T-cell (primary cell): ENCODE results near the gene ROR2. TPM values are rescaled to one million over a fixed set of nuclear protein-coding genes. Genes with fewer than 3 reads are reported as not detected.

ENCODE experiments used
- ATAC-seq, 4 experiments: fragments of 200-7000 bp in 3 of 4; fragments of 150-1000 bp in 1 of 4; cut with Tn5 transposase; replicated peaks in 1 of 4; 1 replicate in 3 of 4; 2 replicates in 1 of 4; pipeline ENCODE4 v1.10.0; 2021; ENCODE audit warnings: moderate library complexity in 3 of 4, mild to moderate bottlenecking in 2 of 4, moderate number of reproducible peaks in 1 of 4
- CTCF ChIA-PET, 2 donors: fragments of 300-600 bp; sonication (Branson Sonifier 250); formaldehyde crosslinking; loops; one replicate each; lab custom pipeline; 2022; ENCODE audit warnings: antibody characterized with exemption in 2 of 2; lab: Charles Lee
- POLR2A ChIA-PET, 2 donors: fragments of 300-600 bp; sonication (Branson Sonifier 250); formaldehyde crosslinking; loops; one replicate each; lab custom pipeline; 2022; ENCODE audit warnings: antibody characterized with exemption in 2 of 2; lab: Charles Lee
- DNase-seq, 35 experiments: peaks; one replicate each; pipeline versions ENCODE4 v3.0.0 to v3.0.0-alpha.2; 2013 to 2023
- H3K27ac ChIP-seq: one replicate; pipeline ENCODE4 v1.5.1; 2013; ENCODE audit warnings: low read length
- H3K27me3 ChIP-seq, 2 experiments: replicated peaks in 1 of 2; 1 replicate in 1 of 2; 2 replicates in 1 of 2; pipeline versions ENCODE4 v1.6.1 to v1.7.0; 2013; ENCODE audit warnings: low read length in 1 of 2, mixed read lengths in 1 of 2; ENCODE audit not compliant: control insufficient read depth in 2 of 2, insufficient read depth in 2 of 2; ENCODE audit errors: extremely low read depth in 1 of 2
- H3K36me3 ChIP-seq, 2 donors: 1 replicate in 1 of 2; 2 replicates in 1 of 2; pipeline versions ENCODE4 v1.6.1 to v1.7.0; 2013; ENCODE audit warnings: low read length in 1 of 2; ENCODE audit not compliant: control insufficient read depth in 2 of 2, insufficient read depth in 1 of 2; ENCODE audit errors: extremely low read depth in 1 of 2
- H3K4me1 ChIP-seq, 2 experiments: 1 replicate in 1 of 2; 2 replicates in 1 of 2; pipeline versions ENCODE4 v1.6.1 to v1.7.0; 2013; ENCODE audit warnings: low read length in 2 of 2, mixed read lengths in 1 of 2; ENCODE audit not compliant: insufficient read depth in 2 of 2, control insufficient read depth in 1 of 2; ENCODE audit errors: extremely low read depth in 1 of 2
- H3K4me3 ChIP-seq, 2 donors: 1 replicate in 1 of 2; 2 replicates in 1 of 2; pipeline versions ENCODE4 v1.5.1 to v1.7.0; 2013; ENCODE audit warnings: mild to moderate bottlenecking in 2 of 2, low read length in 1 of 2, moderate library complexity in 1 of 2; ENCODE audit not compliant: control insufficient read depth in 1 of 2; ENCODE audit errors: extremely low read depth in 1 of 2
- H3K9me3 ChIP-seq: 2 replicates; pipeline ENCODE4 v1.7.0; 2013
- H3K27ac Mint-ChIP-seq, 2 donors: one replicate each; pipeline ENCODE4 v1.8.0; 2020 to 2021; ENCODE audit warnings: mild to moderate bottlenecking in 2 of 2, mixed read lengths in 2 of 2
- H3K27me3 Mint-ChIP-seq, 2 donors: one replicate each; pipeline ENCODE4 v1.8.0; 2021 to 2022; ENCODE audit warnings: mixed read lengths in 2 of 2
- H3K36me3 Mint-ChIP-seq: one replicate; pipeline ENCODE4 v1.8.0; 2021; ENCODE audit warnings: mixed read lengths
- H3K4me1 Mint-ChIP-seq, 3 donors: one replicate each; pipeline ENCODE4 v1.8.0; 2020 to 2022; ENCODE audit warnings: mixed read lengths in 3 of 3, mild to moderate bottlenecking in 1 of 3
- H3K4me3 Mint-ChIP-seq, 3 donors: one replicate each; pipeline ENCODE4 v1.8.0; 2020 to 2022; ENCODE audit warnings: mild to moderate bottlenecking in 3 of 3, mixed read lengths in 3 of 3, moderate library complexity in 3 of 3
- H3K9me3 Mint-ChIP-seq, 3 donors: one replicate each; pipeline ENCODE4 v1.8.0; 2020 to 2022; ENCODE audit warnings: mixed read lengths in 3 of 3
- WGBS: methylation state at CpG from one replicate; pipeline ENCODE4 v1.1.5; 2013; ENCODE audit warnings: missing lambda C conversion rate; ENCODE audit not compliant: insufficient coverage; 5-methylcytosine and 5-hydroxymethylcytosine counted together
- total RNA-seq, 35 experiments: library from RNA in 6 of 35; stranded (reverse) in 6 of 35; fragments of 120-200 nt in 1 of 35; gene quantifications; one replicate each; pipeline versions ENCODE4 v1.2.1 to v1.2.4 and lab custom pipeline; 2013 to 2026

Gene ROR2
- total RNA-seq, 5 donors from 2014 or later (not counting 1 experiment from before 2014, with no cell fraction given): 0.07 to 0.28 (median 0.15) TPM; not detected in 1

- Mint-ChIP-seq H3K4me3 (no peak overlapping the region), H3K27ac (no peak overlapping the region), H3K4me1 (peaks cover 9 to 11% (median 10%) of the 10 kb centered on the region in 3 donors), H3K9me3 (no peaks in the 10 kb centered on the region), H3K36me3 (no peaks in the 10 kb centered on the region), H3K27me3 (peaks cover 12 to 23% of the 10 kb centered on the region in 2 donors)
- Histone ChIP-seq H3K4me1 (no peaks in the 10 kb centered on the region), H3K27ac (no peak overlapping the region), H3K36me3 (no peaks in the 10 kb centered on the region), H3K9me3 (no peaks in the 10 kb centered on the region), H3K4me3 (no peak overlapping the region), H3K27me3 (peaks cover 0 to 15% of the 10 kb centered on the region in 2 experiments)
- 87% methylated on average over 3 of the region's 3 CpGs for WGBS
- POLR2A ChIA-PET: no interaction called here
- DNase-seq (no peak), ATAC-seq (no peak)
- CTCF ChIA-PET: no interaction called here
These were observed 413.8 kb downstream of the ROR2 start for GRCh38 chr9:91536211-91536691.

- ChIA-PET CTCF (interaction anchor here in 1 of 2 donors (0.6 kb wide), 1 partner anchor 313 kb away, joined by 4 read pairs; no protein-coding TSS in a partner anchor), POLR2A (no interaction called here)
- H3K4me1 ChIP-seq: no peaks in the 10 kb centered on the region
- H3K27ac Mint-ChIP-seq: no peak overlapping the region
- no peak overlapping the region for H3K27ac ChIP-seq
- no peak for ATAC-seq
- no peaks in the 10 kb centered on the region for H3K4me1 Mint-ChIP-seq
- no peak overlapping the region for H3K4me3 Mint-ChIP-seq
- no peaks in the 10 kb centered on the region for H3K9me3 ChIP-seq
- H3K36me3 ChIP-seq: no peaks in the 10 kb centered on the region
- H3K36me3 Mint-ChIP-seq: no peaks in the 10 kb centered on the region
- no peak overlapping the region for H3K4me3 ChIP-seq
- DNase-seq: no peak
- no peaks in the 10 kb centered on the region for H3K9me3 Mint-ChIP-seq
- peaks cover 12 to 31% of the 10 kb centered on the region in 2 donors for H3K27me3 Mint-ChIP-seq
- H3K27me3 ChIP-seq: peaks cover 0 to 15% of the 10 kb centered on the region in 2 experiments
These were observed 415.7 kb downstream of the ROR2 start for GRCh38 chr9:91534374-91534773.

DNA sequence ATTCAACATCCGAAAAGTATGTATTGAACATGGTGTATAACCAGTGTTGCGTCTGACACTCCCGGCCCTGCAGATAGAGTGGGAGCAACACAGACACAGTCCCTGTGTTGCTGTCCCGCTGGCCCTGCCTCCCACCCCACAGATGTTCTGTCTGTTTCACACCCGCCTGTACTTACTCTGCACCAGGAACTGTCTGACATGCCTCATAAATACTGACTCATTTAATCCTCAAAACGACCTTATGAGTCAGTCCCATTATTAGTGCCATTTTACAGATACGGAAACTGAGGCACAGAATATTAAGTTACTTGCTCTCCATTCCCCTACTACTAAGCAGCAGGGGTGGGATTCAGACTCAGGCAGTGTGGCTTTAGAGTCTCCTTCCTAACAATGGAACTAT, 416.6 kb downstream of the ROR2 start:
- CTCF ChIA-PET: no interaction called here

GRCh38 chr9:91532325-91532724, 417.7 kb downstream of the ROR2 start:
- Mint-ChIP-seq H3K27ac (no peak overlapping the region), H3K36me3 (no peaks in the 10 kb centered on the region), H3K9me3 (peaks cover 0 to 3% (median 0%) of the 10 kb centered on the region in 3 donors), H3K4me3 (no peak overlapping the region), H3K4me1 (no peaks in the 10 kb centered on the region), H3K27me3 (peaks cover 16 to 37% of the 10 kb centered on the region in 2 donors)
- H3K4me1 ChIP-seq: no peaks in the 10 kb centered on the region
- POLR2A ChIA-PET: no interaction called here
- CTCF ChIA-PET: no interaction called here
- H3K36me3 ChIP-seq: no peaks in the 10 kb centered on the region
- ATAC-seq: no peak
- DNase-seq: no peak
- H3K27ac ChIP-seq: no peak overlapping the region
- no CpG with 5 or more reads among the region's 3 CpGs for WGBS
- peaks cover 0 to 15% of the 10 kb centered on the region in 2 experiments for H3K27me3 ChIP-seq
- H3K4me3 ChIP-seq: no peak overlapping the region
- no peaks in the 10 kb centered on the region for H3K9me3 ChIP-seq

More for the DNA sequence above, 416.6 kb downstream of the ROR2 start:
- no peak for ATAC-seq
- 89% methylated on average over 4 of the region's 7 CpGs for WGBS
- Histone ChIP-seq H3K27ac (no peak overlapping the region), H3K27me3 (peaks cover 0 to 15% of the 10 kb centered on the region in 2 experiments), H3K36me3 (no peaks in the 10 kb centered on the region), H3K4me3 (no peak overlapping the region), H3K4me1 (no peaks in the 10 kb centered on the region), H3K9me3 (no peaks in the 10 kb centered on the region)
- Mint-ChIP-seq H3K27me3 (peaks cover 14 to 37% of the 10 kb centered on the region in 2 donors), H3K9me3 (no peaks in the 10 kb centered on the region), H3K4me3 (no peak overlapping the region), H3K27ac (no peak overlapping the region), H3K36me3 (no peaks in the 10 kb centered on the region), H3K4me1 (no peaks in the 10 kb centered on the region)
- no peak for DNase-seq
- POLR2A ChIA-PET: interaction anchor here in 1 of 2 donors (0.5 kb wide), 1 partner anchor 1065 kb away, joined by 5 read pairs; no protein-coding TSS in a partner anchor

DNA sequence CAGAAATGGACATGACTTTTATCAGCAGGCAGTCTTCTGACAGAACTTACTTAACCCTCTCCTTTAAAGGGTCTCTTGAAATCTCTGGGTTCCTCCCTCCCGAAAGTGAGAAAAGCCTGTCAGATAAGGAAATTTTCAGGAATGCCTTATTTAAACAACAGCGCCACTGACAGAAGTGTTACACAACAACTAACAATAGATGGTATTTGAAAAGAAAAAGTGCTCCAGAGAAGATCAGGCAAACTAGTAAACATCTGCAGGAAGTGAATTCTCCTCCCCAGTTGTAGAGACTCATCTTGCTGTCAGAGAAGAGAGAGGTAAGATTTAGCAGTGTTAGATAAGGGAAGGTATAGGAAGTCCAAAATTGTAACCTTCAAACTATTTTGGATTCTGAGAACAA, 419.2 kb downstream of the ROR2 start:
- H3K36me3 Mint-ChIP-seq: no peaks in the 10 kb centered on the region
- no CpG with 5 or more reads among the region's 2 CpGs for WGBS
- Histone ChIP-seq H3K27ac (no peak overlapping the region), H3K4me3 (no peak overlapping the region), H3K36me3 (no peaks in the 10 kb centered on the region), H3K9me3 (no peaks in the 10 kb centered on the region), H3K4me1 (no peaks in the 10 kb centered on the region), H3K27me3 (peaks cover 0 to 9% of the 10 kb centered on the region in 2 experiments)
- no peak overlapping the region for H3K4me3 Mint-ChIP-seq
- H3K27ac Mint-ChIP-seq: no peak overlapping the region
- no peak for ATAC-seq
- peaks cover 0 to 13% (median 0%) of the 10 kb centered on the region in 3 donors for H3K9me3 Mint-ChIP-seq
- no peaks in the 10 kb centered on the region for H3K4me1 Mint-ChIP-seq
- DNase-seq: no peak
- H3K27me3 Mint-ChIP-seq: peaks cover 16 to 37% of the 10 kb centered on the region in 2 donors
- ChIA-PET POLR2A (no interaction called here), CTCF (no interaction called here)

GRCh38 chr9:91522481-91522880, 427.5 kb downstream of the ROR2 start:
- peaks cover 12 to 27% of the 10 kb centered on the region in 2 donors for H3K27me3 Mint-ChIP-seq
- CTCF ChIA-PET: no interaction called here
- H3K4me1 Mint-ChIP-seq: no peaks in the 10 kb centered on the region
- ATAC-seq (no peak), DNase-seq (no peak)
- H3K27ac Mint-ChIP-seq: no peak overlapping the region
- Histone ChIP-seq H3K27ac (no peak overlapping the region), H3K4me3 (no peak overlapping the region), H3K9me3 (no peaks in the 10 kb centered on the region), H3K27me3 (peaks cover 2 to 7% of the 10 kb centered on the region in 2 experiments), H3K36me3 (no peaks in the 10 kb centered on the region), H3K4me1 (no peaks in the 10 kb centered on the region)
- WGBS: 40% methylated on average over 1 of the region's 1 CpG
- no peak overlapping the region for H3K4me3 Mint-ChIP-seq
- POLR2A ChIA-PET: no interaction called here
- peaks cover 0 to 15% (median 0%) of the 10 kb centered on the region in 3 donors for H3K9me3 Mint-ChIP-seq
- no peaks in the 10 kb centered on the region for H3K36me3 Mint-ChIP-seq
